ENCODE measurements around the gene ANXA9. TPM values are rescaled to one million over a fixed set of nuclear protein-coding genes. Genes with fewer than 3 reads are reported as not detected.

Gene ANXA9
- polyA plus RNA-seq, 1 donor (not counting 4 experiments of a cell fraction or from before 2014, with no cell fraction given), result 0.76 TPM

GRCh38 chr1:150995460-150995859 lies 13.4 kb downstream of the ANXA9 start:
- Histone ChIP-seq H3K27me3 (ENCODE audit: control insufficient read depth, extremely low read depth, insufficient read depth, low read length) (no peaks in the 10 kb centered on the region), H3K27ac (ENCODE audit: control insufficient read depth, insufficient read depth, low read length) (no peak overlapping the region), H3K9ac (ENCODE audit: control insufficient read depth, extremely low read depth, insufficient read depth, low read length) (no peak overlapping the region), H3K4me2 (ENCODE audit: control insufficient read depth, extremely low read depth, insufficient read depth, low read depth, low read length) (peak overlapping the region; percentile 50), H3K36me3 (ENCODE audit: control insufficient read depth in 2 of 2, extremely low read depth in 1 of 2, insufficient read depth in 2 of 2, low read length in 2 of 2) (peaks cover 0 to 2% of the 10 kb centered on the region in 2 experiments), H3K4me3 (ENCODE audit: control insufficient read depth in 2 of 3, extremely low read depth in 1 of 3, insufficient read depth in 2 of 3, low read depth in 1 of 3, low read length in 3 of 3) (no peak overlapping the region), H3K79me2 (ENCODE audit: control insufficient read depth, insufficient read depth, low read length) (no peaks in the 10 kb centered on the region), H4K20me1 (ENCODE audit: control insufficient read depth, extremely low read depth, insufficient read depth, low read length) (no peaks in the 10 kb centered on the region), H3K4me1 (ENCODE audit: control insufficient read depth, extremely low read depth, insufficient read depth, low read length) (peaks cover 8% of the 10 kb centered on the region), H3K9me3 (ENCODE audit: control insufficient read depth, low read depth, low read length) (no peaks in the 10 kb centered on the region), H3K9me1 (ENCODE audit: control insufficient read depth, extremely low read depth, insufficient read depth, low read length) (no peaks in the 10 kb centered on the region), H2AFZ (ENCODE audit: control insufficient read depth, low read length) (peak overlapping the region; percentile 14)
- DNase-seq (ENCODE audit: low read depth, low spot score), result no peak
- no peak for TF ChIP-seq EZH2 (IDR thresholded peaks at IDR 0.05; ENCODE audit: low read length)
- FAIRE-seq, result no peak
- dilution Hi-C loops (cut with MboI; ENCODE audit: extremely low pct_ligation_motif_present, low sequenced_read_pairs), result no loop called here

- no peak for DNase-seq (ENCODE audit: low read depth, low spot score)
- H3K79me2 ChIP-seq (ENCODE audit: control insufficient read depth, insufficient read depth, low read length), result no peaks in the 10 kb centered on the region
- H3K9me3 ChIP-seq (ENCODE audit: control insufficient read depth, low read depth, low read length), result no peaks in the 10 kb centered on the region
- no peak for FAIRE-seq
- no peaks in the 10 kb centered on the region for H3K9me1 ChIP-seq (ENCODE audit: control insufficient read depth, extremely low read depth, insufficient read depth, low read length)
- H3K4me3 ChIP-seq (ENCODE audit: control insufficient read depth in 2 of 3, extremely low read depth in 1 of 3, insufficient read depth in 2 of 3, low read depth in 1 of 3, low read length in 3 of 3), result no peak overlapping the region
- peak; percentile 42 to 66 (median 54) for TF ChIP-seq CTCF (optimal IDR thresholded peaks at IDR 0.05 in 1 of 3, IDR thresholded peaks at IDR 0.05 in 1 of 3, conservative IDR thresholded peaks at IDR 0.05 in 1 of 3; ENCODE audit: extremely low read depth in 1 of 3, insufficient read depth in 2 of 3, low read length in 3 of 3)
- no peak for TF ChIP-seq EZH2 (IDR thresholded peaks at IDR 0.05; ENCODE audit: low read length)
- H3K4me2 ChIP-seq (ENCODE audit: control insufficient read depth, extremely low read depth, insufficient read depth, low read depth, low read length), result peak overlapping the region; percentile 50
- dilution Hi-C loops (cut with MboI; ENCODE audit: extremely low pct_ligation_motif_present, low sequenced_read_pairs), result no loop called here
- H3K27ac ChIP-seq (ENCODE audit: control insufficient read depth, insufficient read depth, low read length), result no peak overlapping the region
- H2AFZ ChIP-seq (ENCODE audit: control insufficient read depth, low read length), result peak overlapping the region; percentile 14
- no peaks in the 10 kb centered on the region for H4K20me1 ChIP-seq (ENCODE audit: control insufficient read depth, extremely low read depth, insufficient read depth, low read length)
- peaks cover 8% of the 10 kb centered on the region for H3K4me1 ChIP-seq (ENCODE audit: control insufficient read depth, extremely low read depth, insufficient read depth, low read length)
- no peaks in the 10 kb centered on the region for H3K27me3 ChIP-seq (ENCODE audit: control insufficient read depth, extremely low read depth, insufficient read depth, low read length)
- peaks cover 0 to 2% of the 10 kb centered on the region in 2 experiments for H3K36me3 ChIP-seq (ENCODE audit: control insufficient read depth in 2 of 2, extremely low read depth in 1 of 2, insufficient read depth in 2 of 2, low read length in 2 of 2)
- H3K9ac ChIP-seq (ENCODE audit: control insufficient read depth, extremely low read depth, insufficient read depth, low read length), result no peak overlapping the region
These were observed 13.8 kb downstream of the ANXA9 start for GRCh38 chr1:150995896-150996295.

Data from keratinocyte (primary cell).